Measurements from ENCODE around the gene AAK1. TPM values are rescaled to one million over a fixed set of nuclear protein-coding genes. Genes with fewer than 3 reads are reported as not detected.

Gene AAK1
- total RNA-seq, 4 donors from 2014 or later, result 28.0 to 35.5 (median 32.8) TPM

DNA sequence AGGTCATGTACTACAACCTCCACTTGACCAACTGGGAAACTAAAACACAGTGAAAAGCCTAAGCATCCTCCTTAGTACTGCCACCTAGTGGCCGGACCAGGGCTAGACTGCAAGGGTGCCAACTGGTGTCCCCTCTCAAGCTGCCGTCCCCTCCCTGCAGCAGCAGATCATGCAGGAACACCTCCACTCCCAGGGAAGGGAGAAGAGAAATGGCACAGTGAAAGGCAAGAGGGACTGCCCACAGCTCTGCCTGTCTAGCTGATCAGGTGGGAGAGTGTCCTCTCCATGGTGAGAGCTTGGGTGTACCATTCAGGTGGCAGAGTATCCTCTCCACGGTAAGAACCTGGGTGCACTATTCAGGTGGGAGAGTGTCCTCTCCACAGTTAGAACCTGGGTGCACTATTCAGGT is 78.1 kb downstream of the AAK1 start:
- DNase-seq, result no peak
- Histone ChIP-seq H3K36me3 (no peaks in the 10 kb centered on the region), H3K27ac (no peak overlapping the region), H3K27me3 (no peaks in the 10 kb centered on the region), H3K4me3 (no peak overlapping the region), H3K9me3 (no peaks in the 10 kb centered on the region), H3K4me1 (peaks cover 4 to 41% (median 7%) of the 10 kb centered on the region in 3 donors)
- WGBS, 2 donors, result 66 to 83% methylated on average over 1 to 3 of the region's 3 CpGs
- no peak for TF ChIP-seq POLR2A (IDR thresholded peaks at IDR 0.05)
- TF ChIP-seq, protein P1, sequence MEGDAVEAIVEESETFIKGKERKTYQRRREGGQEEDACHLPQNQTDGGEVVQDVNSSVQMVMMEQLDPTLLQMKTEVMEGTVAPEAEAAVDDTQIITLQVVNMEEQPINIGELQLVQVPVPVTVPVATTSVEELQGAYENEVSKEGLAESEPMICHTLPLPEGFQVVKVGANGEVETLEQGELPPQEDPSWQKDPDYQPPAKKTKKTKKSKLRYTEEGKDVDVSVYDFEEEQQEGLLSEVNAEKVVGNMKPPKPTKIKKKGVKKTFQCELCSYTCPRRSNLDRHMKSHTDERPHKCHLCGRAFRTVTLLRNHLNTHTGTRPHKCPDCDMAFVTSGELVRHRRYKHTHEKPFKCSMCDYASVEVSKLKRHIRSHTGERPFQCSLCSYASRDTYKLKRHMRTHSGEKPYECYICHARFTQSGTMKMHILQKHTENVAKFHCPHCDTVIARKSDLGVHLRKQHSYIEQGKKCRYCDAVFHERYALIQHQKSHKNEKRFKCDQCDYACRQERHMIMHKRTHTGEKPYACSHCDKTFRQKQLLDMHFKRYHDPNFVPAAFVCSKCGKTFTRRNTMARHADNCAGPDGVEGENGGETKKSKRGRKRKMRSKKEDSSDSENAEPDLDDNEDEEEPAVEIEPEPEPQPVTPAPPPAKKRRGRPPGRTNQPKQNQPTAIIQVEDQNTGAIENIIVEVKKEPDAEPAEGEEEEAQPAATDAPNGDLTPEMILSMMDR (IDR thresholded peaks at IDR 0.05), result peak; percentile 42 to 72 (median 57)
- intact Hi-C loops (cut with DNase I), result loop anchor here (5.0 kb wide), 1 partner anchor 147 kb away; no protein-coding TSS in a partner anchor

DNA sequence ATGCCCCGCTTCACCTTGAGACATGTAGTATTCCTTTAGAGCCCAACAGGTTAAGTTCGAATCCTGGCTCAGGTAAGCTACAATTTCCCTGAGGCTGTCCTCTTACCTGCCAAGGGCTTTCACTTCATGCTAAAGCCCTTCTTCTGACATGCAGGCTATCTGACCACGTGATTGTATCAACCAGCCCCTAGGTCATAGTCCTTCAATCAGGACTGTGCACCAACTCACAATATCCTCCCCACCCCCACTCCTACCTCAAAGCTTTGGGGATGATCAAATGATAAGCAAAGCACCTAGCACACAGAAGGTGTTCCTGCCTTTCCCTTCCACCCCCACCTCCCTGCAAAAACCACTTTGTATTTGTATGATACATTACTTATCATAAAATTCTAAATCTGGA is 78.9 kb downstream of the AAK1 start:
- TF ChIP-seq POLR2A (IDR thresholded peaks at IDR 0.05), result no peak
- TF ChIP-seq, protein P1 (IDR thresholded peaks at IDR 0.05), result no peak
- Histone ChIP-seq H3K27ac (no peak overlapping the region), H3K9me3 (no peaks in the 10 kb centered on the region), H3K4me3 (no peak overlapping the region), H3K36me3 (no peaks in the 10 kb centered on the region), H3K4me1 (peaks cover 0 to 33% (median 0%) of the 10 kb centered on the region in 3 donors), H3K27me3 (no peaks in the 10 kb centered on the region)
- WGBS, 2 donors, result 68 to 71% methylated on average over 3 of the region's 3 CpGs
- no peak for DNase-seq
- intact Hi-C loops (cut with DNase I), result loop anchor here (5.0 kb wide), 1 partner anchor 148 kb away; no protein-coding TSS in a partner anchor

- Histone ChIP-seq H3K4me1 (peaks cover 0 to 27% (median 0%) of the 10 kb centered on the region in 3 donors), H3K36me3 (no peaks in the 10 kb centered on the region), H3K27me3 (no peaks in the 10 kb centered on the region), H3K4me3 (no peak overlapping the region), H3K9me3 (no peaks in the 10 kb centered on the region), H3K27ac (no peak overlapping the region)
- intact Hi-C loops (cut with DNase I), result no loop called here
- TF ChIP-seq, protein P1 (IDR thresholded peaks at IDR 0.05), result no peak
- no peak for TF ChIP-seq POLR2A (IDR thresholded peaks at IDR 0.05)
- no peak for DNase-seq
- 73 to 89% methylated on average over 2 of the region's 2 CpGs for WGBS, 2 donors
Observed at GRCh38 chr2:69563021-69563420, 80.5 kb downstream of the AAK1 start.

DNA sequence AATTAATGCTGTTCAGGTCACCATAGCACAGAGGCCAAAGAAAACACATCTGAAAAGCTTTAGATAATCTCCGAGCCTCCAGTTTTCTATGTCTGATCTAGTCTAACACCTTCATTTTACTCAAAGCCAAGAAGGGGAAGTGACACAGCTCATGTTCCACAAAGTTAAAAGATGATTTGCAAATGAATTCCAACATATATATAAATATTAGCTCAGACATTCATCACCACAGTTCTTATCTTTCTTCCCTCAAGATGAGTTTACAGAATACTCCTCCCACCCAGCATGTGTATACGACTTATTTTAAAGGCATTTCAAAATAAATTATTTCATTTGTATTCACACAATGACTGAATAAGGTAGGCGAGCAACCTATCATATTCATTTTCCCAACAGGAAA is 82.4 kb downstream of the AAK1 start:
- WGBS, 2 donors, result 73 to 80% methylated on average over 3 of the region's 3 CpGs
- Histone ChIP-seq H3K4me1 (peaks cover 0 to 12% (median 0%) of the 10 kb centered on the region in 3 donors), H3K4me3 (no peak overlapping the region), H3K36me3 (peaks cover 0 to 6% (median 0%) of the 10 kb centered on the region in 3 donors), H3K9me3 (no peaks in the 10 kb centered on the region), H3K27me3 (no peaks in the 10 kb centered on the region), H3K27ac (no peak overlapping the region)
- intact Hi-C loops (cut with DNase I), result no loop called here
- DNase-seq, result no peak
- TF ChIP-seq POLR2A (IDR thresholded peaks at IDR 0.05), result no peak
- TF ChIP-seq, protein P1 (IDR thresholded peaks at IDR 0.05), result no peak

GRCh38 chr2:69560147-69560482 is 83.4 kb downstream of the AAK1 start:
- no peak for DNase-seq
- Histone ChIP-seq H3K9me3 (no peaks in the 10 kb centered on the region), H3K4me1 (peaks cover 0 to 16% (median 3%) of the 10 kb centered on the region in 3 donors), H3K27me3 (no peaks in the 10 kb centered on the region), H3K4me3 (no peak overlapping the region), H3K36me3 (peaks cover 0 to 6% (median 0%) of the 10 kb centered on the region in 3 donors), H3K27ac (no peak overlapping the region)
- intact Hi-C loops (cut with DNase I), result no loop called here
- WGBS, 2 donors, result 84 to 86% methylated on average over 4 of the region's 4 CpGs
- TF ChIP-seq, protein P1 (IDR thresholded peaks at IDR 0.05), result no peak
- TF ChIP-seq POLR2A (IDR thresholded peaks at IDR 0.05), result no peak

All from esophagus squamous epithelium (tissue), 5 donors.